HepG2 (cell line): Measurements from ENCODE around the gene NECAB2. TPM values are rescaled to one million over a fixed set of nuclear protein-coding genes. Genes with fewer than 3 reads are reported as not detected.

Experiments used
- HIVEP1 ChIP-seq: sonication (generic); formaldehyde crosslinking; IDR thresholded peaks from 2 replicates; pipeline ENCODE4 v1.4.0; 2020; ENCODE audit warnings: mild to moderate bottlenecking, missing genetic modification reagents
- MAFG ChIP-seq: sonication (generic); formaldehyde crosslinking; IDR thresholded peaks from 2 replicates; pipeline ENCODE4 v1.5.1; 2020; ENCODE audit warnings: mild to moderate bottlenecking, missing genetic modification reagents
- MTA1 ChIP-seq: sonication (generic); formaldehyde crosslinking; IDR thresholded peaks from 2 replicates; pipeline ENCODE4 v1.4.0; 2020; ENCODE audit warnings: missing genetic modification reagents, mild to moderate bottlenecking, borderline replicate concordance
- POGK ChIP-seq: sonication (generic); formaldehyde crosslinking; conservative IDR thresholded peaks from 2 replicates; pipeline ENCODE4 v1.8.0; 2022; ENCODE audit warnings: mild to moderate bottlenecking, moderate library complexity, missing genetic modification reagents
- SMC3 ChIP-seq: IDR thresholded peaks from 2 replicates; pipeline ENCODE4 v1.6.1; 2011; ENCODE audit warnings: low read length, improper control_type of control experiment
- SNRNP70 ChIP-seq: fragments of 200-400 bp; formaldehyde crosslinking; IDR thresholded peaks from 2 replicates; pipeline ENCODE4 v1.6.1; 2017; ENCODE audit warnings: mild to moderate bottlenecking, low read depth, low read length, moderate library complexity
- SOX6 ChIP-seq, 2 experiments: fragments of 450-650 bp in 1 of 2; sonication (generic) in 1 of 2; formaldehyde crosslinking in 1 of 2; IDR thresholded peaks; 2 replicates each; pipeline versions ENCODE4 v1.4.0 to v1.6.1; 2017 to 2020; ENCODE audit warnings: antibody characterized with exemption in 1 of 2, mild to moderate bottlenecking in 1 of 2, missing genetic modification reagents in 1 of 2
- THYN1 ChIP-seq: sonication (generic); formaldehyde crosslinking; IDR thresholded peaks from 2 replicates; pipeline ENCODE4 v1.8.1; 2023; ENCODE audit warnings: low read depth, mild to moderate bottlenecking, moderate library complexity, missing genetic modification reagents, borderline replicate concordance
- TIGD3 ChIP-seq: sonication (generic); formaldehyde crosslinking; IDR thresholded peaks from 2 replicates; pipeline ENCODE4 v1.5.1; 2020; ENCODE audit warnings: mild to moderate bottlenecking, missing genetic modification reagents, borderline replicate concordance
- ZBTB7A ChIP-seq: sonication (generic); formaldehyde crosslinking; IDR thresholded peaks from 2 replicates; pipeline ENCODE4 v1.8.0; 2022; ENCODE audit warnings: mild to moderate bottlenecking, missing genetic modification reagents
- ZFP90 ChIP-seq: sonication (generic); formaldehyde crosslinking; IDR thresholded peaks from 2 replicates; pipeline ENCODE4 v1.8.0; 2022; ENCODE audit warnings: missing genetic modification reagents, mild to moderate bottlenecking, inconsistent platforms, borderline replicate concordance
- ZMYM4 ChIP-seq: sonication (generic); formaldehyde crosslinking; IDR thresholded peaks from 2 replicates; pipeline ENCODE4 v1.8.1; 2023; ENCODE audit warnings: mild to moderate bottlenecking, missing genetic modification reagents
- ZNF329 ChIP-seq: sonication (generic); formaldehyde crosslinking; IDR thresholded peaks from 2 replicates; pipeline ENCODE4 v1.9.0; 2021; ENCODE audit warnings: low read depth, mild to moderate bottlenecking, missing genetic modification reagents
- ZNF513 ChIP-seq: sonication (generic); formaldehyde crosslinking; conservative IDR thresholded peaks from 2 replicates; pipeline ENCODE4 v1.5.0; 2020; ENCODE audit warnings: missing genetic modification reagents
- ZNF569 ChIP-seq: sonication (generic); formaldehyde crosslinking; IDR thresholded peaks from 2 replicates; pipeline ENCODE4 v1.5.0; 2020; ENCODE audit warnings: mild to moderate bottlenecking, missing genetic modification reagents, moderate library complexity, borderline replicate concordance
- ZNF609 ChIP-seq: sonication (generic); formaldehyde crosslinking; IDR thresholded peaks from 2 replicates; pipeline ENCODE4 v1.4.0; 2020; ENCODE audit warnings: mild to moderate bottlenecking, missing genetic modification reagents, borderline replicate concordance
- ZNF644 ChIP-seq: IDR thresholded peaks from 2 replicates; pipeline ENCODE4 v1.6.1; 2016; ENCODE audit warnings: low read depth
- ZNF749 ChIP-seq: sonication (generic); formaldehyde crosslinking; IDR thresholded peaks from 2 replicates; pipeline ENCODE4 v1.8.0; 2022; ENCODE audit warnings: mild to moderate bottlenecking, missing genetic modification reagents, moderate library complexity, borderline replicate concordance
- polyA plus RNA-seq, 8 experiments: library from polyadenylated mRNA; depleted of rRNA in 3 of 8; stranded (reverse) in 7 of 8; unstranded in 1 of 8; fragments of >200 nt; fragmentation: Illumina TruSeq in 4 of 8; extraction: Trizol in 4 of 8; gene quantifications; 2 replicates each; pipeline versions ENCODE4 v1.2.1 to v1.2.3, GENCODE V29; 2011 to 2016; ENCODE audit warnings: low read depth in 4 of 8, missing spikeins in 1 of 8, mixed read lengths in 1 of 8; ENCODE audit not compliant: insufficient read depth in 1 of 8
- total RNA-seq, 5 experiments: library from RNA; depleted of rRNA; stranded (reverse); fragments of >200 nt; fragmentation: Illumina TruSeq; extraction: Trizol; gene quantifications; 2 replicates each; pipeline ENCODE4 v1.2.3, GENCODE V29; 2016; ENCODE audit warnings: low read depth in 1 of 5

NECAB2 gene
- total and polyA plus RNA-seq, 2 of the 13 experiments (the other 11 are each of a cell fraction or from before 2014, with no cell fraction given): 0.21 to 0.49 TPM

GRCh38 chr16:83942815-83943515 lies 25.1 kb upstream of the NECAB2 start (continued):
- TF ChIP-seq TIGD3 (CRISPR knock-in tag) (no peak), ZNF569 (CRISPR knock-in tag) (no peak), POGK (CRISPR knock-in tag) (peak; percentile 93; the same call in 1 of the 2 replicates), SOX6 (IDR thresholded peaks at IDR 0.05) (no peak), SOX6 (CRISPR knock-in tag; IDR thresholded peaks at IDR 0.05) (peak; percentile 100), SNRNP70 (no peak), SMC3 (peak; percentile 31; the same call in 1 of the 2 replicates), ZNF513 (CRISPR knock-in tag) (0 out of 2 replicates have a peak, but pooled peaks have one; percentile 68), ZFP90 (CRISPR knock-in tag) (peak; percentile 55; the same call in 1 of the 2 replicates), MAFG (no peak; the same call in 1 of the 2 replicates), ZNF609 (CRISPR knock-in tag) (peak; percentile 98), ZNF329 (CRISPR knock-in tag) (peak; percentile 78; the same call in 1 of the 2 replicates), ZNF749 (CRISPR knock-in tag) (peak; percentile 97; the same call in 1 of the 2 replicates), ZNF644 (CRISPR knock-in tag) (peak; percentile 86; the same call in 1 of the 2 replicates), ZMYM4 (peak; percentile 85), THYN1 (no peak), ZBTB7A (CRISPR knock-in tag) (peak; percentile 90; the same call in 1 of the 2 replicates), HIVEP1 (CRISPR knock-in tag) (peak; percentile 96), MTA1 (peak; percentile 94)
